NCI-H1694 treated with DMSO at 0.1 percent for 48 hours (cell line): Measurements from ENCODE around the gene NUP42.
"Not testable (repeated sequence)": the region's sequence is repeated elsewhere in the genome, so short reads cannot be mapped to it uniquely, and the experiment has no call there.

Experiments
- DNase-seq: peaks from one replicate; lab custom pipeline; 2025; lab: John Stamatoyannopoulos, UW

The NUP42 gene

DNA sequence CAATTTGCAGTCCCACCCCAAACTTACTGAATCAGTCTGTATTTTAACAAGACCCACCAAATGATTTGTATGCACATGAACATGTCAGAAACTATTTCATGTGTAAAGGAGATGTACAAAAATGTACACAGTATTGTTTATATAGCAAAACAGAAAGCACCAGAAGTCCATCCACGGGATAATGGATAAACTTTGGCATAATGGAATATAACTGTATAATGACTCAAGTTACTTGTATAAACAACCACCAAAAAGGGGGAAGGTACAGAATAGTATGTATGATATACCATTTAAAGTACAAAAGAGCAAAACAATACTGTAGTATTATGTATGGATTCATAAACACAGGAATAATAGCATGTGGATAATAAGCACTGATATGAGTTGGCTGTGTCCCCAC, 22.4 kb downstream of the NUP42 start:
- DNase-seq = no peak

GRCh38 chr7:23205577-23205908, 23.7 kb downstream of the NUP42 start:
- no peak for DNase-seq

DNA sequence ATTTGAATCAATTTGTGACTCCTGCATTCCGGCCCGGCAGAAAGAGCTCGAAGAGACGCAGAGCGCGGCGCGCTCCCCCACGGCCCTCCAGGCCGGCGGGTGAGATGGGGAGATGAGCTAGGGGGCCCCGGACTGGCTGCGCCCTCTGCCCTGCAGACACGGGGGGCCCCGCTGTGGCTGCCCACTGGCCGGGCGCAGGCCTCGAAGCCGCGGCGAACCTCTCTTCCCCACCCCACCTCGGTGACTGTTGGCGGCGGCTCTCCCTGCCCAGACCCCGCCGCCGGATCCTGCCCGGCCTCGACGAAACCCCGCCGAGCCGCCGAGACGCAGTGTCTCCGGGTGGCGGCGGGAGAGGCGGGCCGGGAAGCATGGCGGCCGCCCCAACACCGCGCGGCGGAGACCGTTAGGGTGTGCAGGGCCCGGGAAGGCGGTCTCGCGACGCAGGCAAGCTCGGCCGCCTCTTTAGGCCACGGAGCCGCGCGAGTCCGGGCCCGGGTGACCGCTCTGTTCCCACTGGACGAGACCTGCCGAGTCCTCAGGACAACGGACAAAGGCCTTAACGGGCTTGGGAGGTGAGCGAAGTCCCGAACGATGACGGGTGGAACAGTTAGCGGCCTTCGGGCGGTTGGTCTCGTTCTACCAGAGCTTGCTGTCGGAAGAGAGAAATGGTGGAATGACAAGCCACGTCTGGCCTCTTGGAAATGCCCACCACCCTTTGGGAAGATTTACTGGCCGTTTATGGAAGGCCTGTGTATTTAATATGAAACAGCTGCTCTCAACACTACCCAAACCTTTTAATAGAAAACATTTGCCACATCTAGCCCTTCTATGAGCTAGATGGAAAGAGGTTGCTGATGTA, 24.3 kb downstream of the NUP42 start:
- DNase-seq = no peak

DNA sequence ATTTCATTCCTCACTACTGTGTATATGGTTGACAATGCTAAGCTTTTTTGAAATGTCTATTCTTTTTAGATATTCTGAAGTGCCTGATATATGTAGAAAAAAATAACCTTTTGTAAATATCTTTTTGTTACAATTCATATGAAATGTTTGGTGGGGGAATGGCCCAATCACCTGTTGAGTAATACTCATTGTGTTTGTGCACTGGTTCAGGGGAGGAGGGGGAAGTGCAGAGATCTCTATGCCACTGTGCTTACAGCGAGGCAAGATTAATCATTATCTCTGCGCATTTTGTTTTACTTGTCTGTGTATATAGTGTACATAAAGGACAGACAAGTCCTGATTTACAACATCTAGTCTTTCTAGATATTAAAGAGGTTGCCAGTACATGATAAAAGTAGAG, 25.2 kb downstream of the NUP42 start:
- DNase-seq = no peak

- no peak for DNase-seq
These were observed 26.0 kb downstream of the NUP42 start for GRCh38 chr7:23207884-23208283.

DNA sequence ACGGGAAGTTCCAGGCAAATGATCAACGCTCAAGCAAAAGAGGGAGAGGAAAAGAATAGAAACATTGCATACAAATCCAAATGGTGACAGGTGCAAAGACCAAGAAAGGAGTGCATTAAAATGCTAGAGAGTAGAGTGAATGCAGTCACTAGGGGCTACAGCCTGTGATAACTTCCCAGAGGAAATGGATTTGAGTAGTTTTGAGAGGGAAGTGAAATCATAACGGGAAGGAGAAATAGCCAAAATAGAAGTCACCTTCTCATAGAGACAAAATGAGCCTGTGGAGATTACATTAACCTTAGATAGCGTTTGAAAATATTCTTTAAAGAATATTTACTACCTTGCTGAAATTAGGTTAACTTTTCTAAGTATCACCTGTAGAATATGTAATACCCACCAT, 26.5 kb downstream of the NUP42 start:
- no peak for DNase-seq

GRCh38 chr7:23210506-23210905, 28.7 kb downstream of the NUP42 start:
- no peak for DNase-seq

- DNase-seq = no peak
These were observed 29.7 kb downstream of the NUP42 start for GRCh38 chr7:23211589-23211988.

DNA sequence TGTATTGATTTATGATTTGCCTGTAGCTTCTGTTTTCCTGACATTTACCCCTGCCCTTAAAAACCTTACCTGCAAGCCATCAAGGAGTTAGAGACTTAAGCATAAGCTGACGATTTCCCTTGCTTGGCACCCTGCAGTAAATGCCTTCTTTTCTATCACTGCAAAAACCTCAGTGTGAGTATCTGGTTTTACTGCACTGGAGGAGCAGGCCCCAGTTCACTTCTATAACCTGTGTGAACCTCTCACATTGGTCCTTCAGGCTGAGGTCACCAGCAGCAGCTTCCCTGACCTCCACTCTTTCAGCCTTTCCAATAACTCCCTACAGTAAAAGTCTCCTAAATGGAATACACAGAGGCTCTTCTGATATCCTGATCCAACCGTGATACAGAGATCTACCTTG, 30.5 kb downstream of the NUP42 start:
- DNase-seq = no peak

- DNase-seq = no peak
These were observed 31.0 kb downstream of the NUP42 start for GRCh38 chr7:23212841-23213240.

DNA sequence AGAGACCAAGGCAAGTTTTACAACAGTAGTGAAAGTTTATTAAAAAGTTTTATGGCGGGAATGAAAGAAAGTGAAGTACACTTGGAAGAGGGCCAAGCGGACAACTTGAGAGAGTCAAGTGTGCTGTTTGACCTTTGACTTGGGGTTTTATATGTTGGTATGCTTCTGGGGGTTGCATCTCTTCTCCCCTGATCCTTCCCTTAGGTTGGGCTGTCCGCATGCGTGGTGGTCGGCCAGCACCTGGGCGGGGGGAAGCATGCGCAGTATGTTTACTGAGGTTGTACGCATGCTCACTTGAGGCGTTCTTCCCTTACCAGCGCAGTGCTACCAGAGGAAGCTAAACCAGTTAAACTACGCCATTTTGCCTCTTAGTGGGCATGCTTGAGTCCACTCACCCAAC, 31.9 kb downstream of the NUP42 start:
- no peak for DNase-seq

- DNase-seq = no peak
These were observed 32.6 kb downstream of the NUP42 start for GRCh38 chr7:23214423-23214822.

GRCh38 chr7:23214938-23215337, 33.1 kb downstream of the NUP42 start:
- DNase-seq = no peak

GRCh38 chr7:23216021-23216420, 34.2 kb downstream of the NUP42 start:
- DNase-seq = no peak

- no peak for DNase-seq
These were observed 36.3 kb downstream of the NUP42 start for GRCh38 chr7:23218196-23218595.

DNA sequence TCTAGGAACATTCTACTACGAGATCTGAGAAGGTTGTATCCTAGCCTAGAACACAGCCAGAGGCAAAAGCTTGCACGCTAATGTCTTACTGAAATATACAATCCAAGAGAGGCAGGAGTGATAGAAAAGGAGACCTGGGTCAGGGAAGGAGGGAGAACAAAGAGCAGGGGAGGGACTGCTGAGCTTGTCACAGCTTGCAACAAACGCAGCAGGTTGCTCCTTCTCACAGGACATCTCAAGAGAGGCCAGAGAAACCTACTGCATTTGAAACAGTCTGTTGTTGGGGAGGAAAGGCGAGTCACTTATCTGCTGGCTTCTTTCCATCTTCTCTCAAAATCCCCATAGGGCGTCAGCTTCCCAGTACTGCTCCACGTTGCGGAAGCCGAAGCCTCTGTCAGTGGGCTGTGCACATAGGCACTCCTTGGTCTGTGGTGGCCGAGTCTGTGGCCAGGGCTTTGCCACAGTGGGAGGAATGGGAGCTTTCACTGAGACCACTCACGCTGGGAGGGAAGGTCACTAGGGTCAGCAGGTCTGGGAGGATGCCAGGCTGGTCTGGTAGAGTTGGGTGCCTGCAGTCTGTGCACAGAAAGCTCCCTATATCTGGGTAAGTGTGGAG, 39.0 kb downstream of the NUP42 start:
- no peak for DNase-seq

GRCh38 chr7:23222439-23223030, 40.7 kb downstream of the NUP42 start:
- no peak for DNase-seq

DNA sequence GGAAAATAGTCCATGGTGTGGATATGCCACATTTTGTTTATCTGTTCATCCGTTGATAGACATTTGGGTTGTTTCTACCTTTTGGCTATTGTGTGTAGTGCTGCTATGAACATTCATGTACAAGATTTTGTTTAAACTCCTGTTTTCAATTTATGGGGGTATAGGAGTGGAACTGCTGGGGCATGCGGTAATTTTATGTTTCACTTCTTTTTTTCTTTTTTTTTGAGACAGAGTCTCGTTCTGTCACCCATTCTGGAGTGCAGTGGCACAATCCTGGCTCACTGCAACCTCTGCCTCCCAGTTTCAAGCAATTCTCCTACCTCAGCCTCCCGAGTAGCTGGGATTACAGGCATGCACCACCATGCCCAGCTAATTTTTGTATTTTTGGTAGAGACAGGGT, 42.5 kb downstream of the NUP42 start:
- DNase-seq = not testable (repeated sequence)

GRCh38 chr7:23226844-23227450, 45.1 kb downstream of the NUP42 start:
- no peak for DNase-seq

DNA sequence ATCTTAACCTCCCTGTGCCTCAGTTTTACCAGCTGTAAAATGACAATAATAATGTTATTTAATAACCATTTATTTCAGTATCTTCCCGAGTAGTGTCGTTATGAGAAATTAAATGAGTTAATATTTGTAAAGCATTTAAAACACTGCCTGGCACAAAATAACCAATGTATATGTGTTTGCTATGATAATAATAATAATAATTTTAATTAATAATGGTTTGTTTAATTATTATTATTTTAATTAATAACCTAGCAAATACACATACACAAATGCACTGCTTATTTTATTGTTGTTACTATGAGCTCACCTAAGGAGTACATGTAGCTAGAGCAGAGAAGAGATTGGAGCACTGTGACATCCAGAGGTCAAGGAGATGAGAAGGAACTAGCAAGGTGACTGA, 46.6 kb downstream of the NUP42 start:
- DNase-seq = no peak

DNA sequence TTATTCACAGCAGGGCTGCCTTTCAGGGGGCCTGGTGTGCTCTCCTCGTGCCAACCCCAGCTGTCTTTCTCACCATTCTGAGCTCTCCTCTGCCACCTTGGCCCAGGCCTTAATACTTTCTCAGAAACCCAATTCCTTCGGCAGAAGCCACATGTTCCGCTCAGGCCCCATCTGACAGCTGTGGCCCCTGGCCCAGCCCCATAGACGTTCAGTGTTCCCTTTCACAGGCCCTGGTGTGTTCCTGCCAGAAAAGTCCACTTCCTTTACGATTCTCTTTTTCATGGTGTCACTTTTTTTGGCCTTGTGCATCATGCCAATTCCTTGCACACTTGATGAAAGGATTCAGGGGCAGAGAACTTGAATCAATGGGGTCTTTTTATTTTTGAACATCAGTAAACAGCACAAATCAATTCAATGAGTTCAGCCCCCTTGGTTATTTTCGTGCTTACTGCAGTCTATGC, 48.8 kb downstream of the NUP42 start:
- DNase-seq = no peak

- DNase-seq = no peak
These were observed 51.1 kb downstream of the NUP42 start for GRCh38 chr7:23232966-23233365.
